HS-5 (cell line): ENCODE results near the gene RABL2A.
A peak's percentile ranks its signal among the peaks of the same experiment; 100 is the strongest.
"Not testable (repeated sequence)": the region's sequence is repeated elsewhere in the genome, so short reads cannot be mapped to it uniquely, and the experiment has no call there.

Experiments used
- DNase-seq: peaks from one replicate; pipeline ENCODE4 v3.0.0-alpha.2; 2012; ENCODE audit warnings: low read depth

The RABL2A gene

DNA sequence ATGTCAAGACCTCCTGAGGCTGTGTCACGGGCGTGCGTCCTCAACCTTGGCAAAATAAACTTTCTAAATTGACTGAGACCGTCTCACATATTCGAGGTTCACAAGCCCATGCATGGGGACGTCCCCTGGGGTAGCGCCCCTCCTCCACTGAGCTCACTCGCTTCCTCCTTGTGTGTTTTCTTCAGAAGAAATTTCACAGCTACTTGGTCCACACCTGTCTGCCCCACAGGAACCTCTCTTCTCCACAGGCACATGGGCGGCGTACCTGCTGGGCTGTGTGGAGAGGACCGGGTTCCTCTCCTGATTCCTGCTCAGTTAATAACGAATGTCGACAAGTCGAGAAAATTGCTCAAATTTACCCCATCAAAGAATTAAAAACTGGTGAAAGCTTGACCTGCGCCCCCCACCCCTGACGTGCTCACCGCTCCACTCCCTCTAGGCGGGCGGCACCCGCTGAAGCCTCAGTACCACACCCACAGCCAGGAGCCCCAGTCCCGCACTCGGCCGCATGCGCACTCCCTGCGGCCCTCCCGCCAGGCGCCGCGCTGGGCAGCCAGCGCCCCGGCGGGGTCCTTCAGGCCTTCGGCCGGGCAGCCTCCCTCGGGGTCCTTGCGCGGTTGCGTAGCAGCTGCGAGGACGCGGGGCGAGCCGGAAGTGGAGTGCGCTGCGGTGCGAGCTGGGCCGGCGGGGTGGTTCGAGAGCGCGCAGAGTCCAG is at the start of gene RABL2A:
TSS of gene RABL2A (plus strand) at position 651 of the 715 bp plus-strand sequence. CDS start 1,341 bp downstream, outside the sequence.
- peak; percentile 56 for DNase-seq

DNA sequence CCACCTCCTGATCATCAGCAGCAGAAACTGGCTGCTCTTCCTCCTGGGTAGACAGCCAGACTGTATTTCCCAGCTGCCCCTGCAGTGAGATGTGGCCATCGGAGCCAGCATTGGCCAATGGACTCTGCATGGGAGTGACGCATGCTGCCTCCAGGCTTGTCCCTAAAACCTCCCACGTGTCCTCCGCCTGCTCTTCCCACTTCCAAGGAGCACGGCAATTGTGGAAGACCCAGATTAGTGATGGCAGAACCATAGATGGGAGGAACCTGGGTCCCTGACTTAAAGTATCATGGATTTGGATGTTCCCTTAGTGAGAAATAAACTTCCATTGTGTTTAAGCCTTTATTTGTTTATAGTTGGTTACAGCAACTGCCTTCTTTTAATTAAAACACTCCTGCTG is 48.6 kb upstream of the RABL2A start:
- DNase-seq: not testable (repeated sequence)

DNA sequence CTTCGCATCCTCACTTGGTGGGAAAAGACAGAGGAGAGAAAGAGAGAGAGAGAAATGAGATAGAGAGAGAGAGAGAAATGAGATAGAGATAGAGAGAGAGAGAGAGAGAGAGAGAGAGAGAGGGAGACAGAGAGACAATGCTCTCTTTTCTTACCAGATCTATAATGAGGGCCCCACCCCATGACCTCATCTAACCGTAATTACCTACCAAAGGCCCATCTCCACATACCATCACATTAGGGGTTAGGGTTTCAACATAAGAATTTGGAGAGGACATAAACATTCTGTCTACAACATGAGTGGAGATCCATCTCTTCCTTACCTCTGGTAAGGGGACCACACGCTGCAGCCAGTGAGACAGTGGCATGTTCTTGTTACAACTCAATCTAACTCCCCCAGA is 44.6 kb upstream of the RABL2A start:
- not testable (repeated sequence) for DNase-seq

DNA sequence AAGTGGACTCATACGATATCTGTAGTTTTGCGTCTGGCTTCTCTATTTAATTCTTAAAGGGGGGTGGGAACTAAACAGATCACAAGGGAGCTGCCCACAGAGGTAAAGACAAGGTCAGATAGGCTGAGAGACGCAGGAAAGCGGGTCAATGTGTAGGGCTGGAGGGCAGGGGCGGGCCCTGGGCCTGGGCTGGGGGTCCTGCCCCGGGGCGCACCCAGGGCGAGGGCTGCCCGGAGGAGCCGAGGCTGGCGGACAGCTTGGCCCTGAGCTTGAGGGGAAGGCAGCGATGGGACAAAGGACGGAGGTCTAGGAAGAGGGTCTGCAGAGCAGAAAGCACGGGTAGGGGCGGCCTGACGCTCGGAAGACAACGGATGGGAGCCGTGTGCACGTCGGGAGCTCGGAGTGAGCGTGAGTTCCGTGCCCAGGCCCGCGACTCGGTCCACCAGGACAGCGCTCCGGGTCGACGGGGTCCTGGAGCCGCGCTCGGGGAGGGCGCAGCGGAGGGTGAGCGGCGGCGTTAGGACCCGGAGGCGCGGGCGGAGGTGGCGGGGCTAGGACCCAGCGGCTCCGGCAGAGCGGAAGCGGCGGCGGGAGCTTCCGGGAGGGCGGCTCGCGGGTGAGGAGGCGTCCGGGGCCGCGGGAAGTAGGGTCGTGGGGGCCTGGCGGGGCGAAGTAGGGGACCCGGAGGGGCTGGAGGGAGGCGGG is 43.4 kb upstream of the RABL2A start:
- not testable (repeated sequence) for DNase-seq

DNA sequence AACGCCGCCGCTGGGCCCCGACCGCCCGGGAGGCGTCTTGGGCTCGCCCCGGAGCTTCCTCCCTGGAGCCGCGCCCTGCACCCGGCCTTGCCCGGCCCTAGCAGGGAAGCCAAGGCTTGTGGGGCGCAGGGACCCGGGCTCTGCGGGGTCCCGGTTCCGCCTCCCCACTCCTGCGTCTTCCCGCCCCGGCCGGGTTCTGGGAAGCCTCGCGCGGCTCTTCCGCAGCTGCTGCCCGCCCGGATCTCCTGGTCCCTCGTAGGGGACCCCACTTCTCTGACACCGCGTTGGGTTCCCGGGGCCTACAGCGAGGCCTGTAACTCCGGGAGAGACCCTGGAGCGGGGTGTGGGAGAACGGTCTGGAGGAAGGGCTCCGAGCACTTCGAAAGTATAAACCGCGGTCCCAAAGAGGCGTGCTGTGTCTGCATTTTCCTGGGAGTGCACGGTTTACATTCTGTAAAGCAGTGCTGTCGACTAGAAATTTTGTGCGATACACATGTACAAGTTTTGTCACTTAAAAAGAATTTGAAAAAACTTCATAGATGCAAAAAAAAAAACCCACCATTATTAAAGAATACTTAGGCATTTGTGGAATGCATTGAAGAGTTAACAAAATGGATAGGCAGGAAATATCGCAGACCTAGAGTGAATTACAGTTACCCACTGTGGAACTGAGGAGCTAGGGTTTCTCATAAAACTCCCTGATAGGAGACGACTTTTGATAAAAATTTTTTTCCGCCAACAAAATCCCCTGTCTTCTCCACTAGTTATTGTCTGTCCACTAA is 42.6 kb upstream of the RABL2A start:
- not testable (repeated sequence) for DNase-seq

DNA sequence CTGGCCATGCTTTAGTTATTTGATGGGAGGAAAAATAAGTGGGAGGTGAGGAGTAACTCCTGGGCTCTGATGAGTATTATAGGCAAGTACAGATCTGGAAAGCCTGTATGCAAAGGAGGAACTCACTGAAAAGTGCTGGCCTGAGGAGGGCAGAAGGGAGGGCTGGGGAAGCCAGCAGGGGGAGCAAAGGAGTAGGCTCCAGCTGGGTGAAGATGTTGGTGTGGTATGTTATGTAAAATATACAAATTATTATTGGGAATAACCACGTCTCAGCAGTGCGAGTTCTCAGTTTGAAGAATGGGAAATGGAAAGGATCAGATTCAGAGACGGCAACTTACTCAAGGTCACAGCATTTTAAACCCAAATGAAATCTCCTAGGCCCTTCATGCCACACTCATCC is 39.9 kb upstream of the RABL2A start:
- not testable (repeated sequence) for DNase-seq

DNA sequence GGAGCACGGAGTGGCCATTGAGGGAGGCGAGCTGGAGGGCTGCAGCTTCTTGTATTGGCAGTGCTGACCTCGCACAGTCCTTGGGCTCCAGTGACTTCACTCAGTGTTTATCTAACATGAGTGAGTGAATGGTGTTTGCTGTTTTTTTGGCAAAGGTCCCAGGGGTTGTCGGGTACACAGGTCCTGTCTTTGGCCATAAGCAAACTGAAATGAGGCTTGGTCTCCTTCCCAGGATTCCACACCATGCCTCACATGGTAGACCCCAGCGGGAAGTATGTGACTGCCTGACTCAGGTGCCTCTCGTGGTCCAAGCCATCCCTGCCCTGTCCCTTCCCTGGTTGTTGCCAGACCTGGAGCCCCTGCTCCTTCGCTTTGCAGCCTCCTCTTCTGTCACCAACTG is 37.5 kb upstream of the RABL2A start:
- not testable (repeated sequence) for DNase-seq

DNA sequence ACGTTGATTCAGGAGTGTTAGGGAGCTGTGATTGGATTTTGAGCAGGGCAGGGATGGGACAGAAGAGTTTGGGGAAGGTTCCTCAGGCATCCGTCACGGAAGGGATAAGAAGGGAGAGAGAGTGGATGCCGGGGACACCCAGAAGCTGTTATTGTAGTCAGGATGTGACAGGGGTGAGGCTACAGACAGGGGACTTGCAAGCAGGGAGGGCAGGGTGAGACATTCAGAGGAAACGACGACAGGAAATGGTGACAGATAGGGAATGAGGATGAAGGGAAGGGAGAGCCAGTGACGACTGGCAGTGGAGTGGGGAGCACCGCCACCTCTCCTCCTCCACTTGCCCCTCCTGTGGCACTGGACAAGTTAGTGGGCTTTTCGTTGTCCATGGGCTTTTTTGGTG is 35.1 kb upstream of the RABL2A start:
- DNase-seq: not testable (repeated sequence)

DNA sequence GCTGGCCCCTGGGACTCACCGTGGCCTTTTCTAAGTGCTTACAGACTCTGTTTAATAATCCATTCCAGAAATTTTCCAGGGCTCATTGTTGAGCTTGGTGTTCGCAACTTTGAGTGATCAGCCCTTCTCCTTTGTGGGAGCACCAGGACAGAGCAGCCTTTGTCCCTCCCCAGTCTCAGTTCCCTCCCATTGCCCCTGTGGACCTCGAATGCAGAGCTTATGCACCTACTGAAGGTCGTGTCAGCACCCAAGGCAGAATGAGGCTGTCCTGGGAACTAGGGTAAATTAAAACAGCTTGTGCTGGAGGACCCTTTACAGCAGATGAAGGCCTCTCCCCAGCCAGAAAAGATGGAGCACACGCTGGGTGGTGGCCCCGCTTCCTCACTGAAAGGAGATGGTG is 33.8 kb upstream of the RABL2A start:
- DNase-seq: not testable (repeated sequence)

DNA sequence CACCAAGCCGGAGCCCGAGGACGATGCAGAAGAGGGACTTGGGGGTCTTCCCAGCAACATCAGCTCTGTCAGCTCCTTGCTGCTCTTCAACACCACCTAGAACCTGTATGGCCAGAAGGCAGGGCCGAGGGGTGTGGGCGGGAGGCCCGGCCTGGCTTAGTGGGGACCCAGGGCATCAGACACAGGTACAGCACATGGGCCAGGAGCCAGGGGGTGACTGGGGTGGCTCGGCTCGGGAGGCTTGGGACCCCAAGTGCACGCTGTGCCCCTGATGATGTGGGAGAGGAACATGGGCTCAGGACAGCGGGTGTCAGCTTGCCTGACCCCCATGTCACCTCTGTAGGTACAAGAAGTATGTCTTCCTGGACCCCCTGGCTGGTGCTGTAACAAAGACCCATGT is 31.3 kb upstream of the RABL2A start:
- not testable (repeated sequence) for DNase-seq

DNA sequence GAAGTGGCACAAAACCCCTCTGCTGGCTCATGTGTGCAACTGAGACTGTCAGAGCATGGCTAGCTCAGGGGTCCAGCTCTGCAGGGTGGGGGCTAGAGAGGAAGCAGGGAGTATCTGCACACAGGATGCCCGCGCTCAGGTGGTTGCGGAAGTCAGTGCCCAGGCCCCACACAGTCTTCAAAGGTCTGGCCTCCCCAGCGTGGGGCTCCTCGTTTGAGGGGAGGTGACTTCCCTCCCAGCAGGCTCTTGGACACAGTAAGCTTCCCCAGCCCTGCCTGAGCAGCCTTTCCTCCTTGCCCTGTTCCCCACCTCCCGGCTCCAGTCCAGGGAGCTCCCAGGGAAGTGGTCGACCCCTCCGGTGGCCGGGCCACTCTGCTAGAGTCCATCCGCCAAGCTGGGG is 29.9 kb upstream of the RABL2A start:
- not testable (repeated sequence) for DNase-seq

DNA sequence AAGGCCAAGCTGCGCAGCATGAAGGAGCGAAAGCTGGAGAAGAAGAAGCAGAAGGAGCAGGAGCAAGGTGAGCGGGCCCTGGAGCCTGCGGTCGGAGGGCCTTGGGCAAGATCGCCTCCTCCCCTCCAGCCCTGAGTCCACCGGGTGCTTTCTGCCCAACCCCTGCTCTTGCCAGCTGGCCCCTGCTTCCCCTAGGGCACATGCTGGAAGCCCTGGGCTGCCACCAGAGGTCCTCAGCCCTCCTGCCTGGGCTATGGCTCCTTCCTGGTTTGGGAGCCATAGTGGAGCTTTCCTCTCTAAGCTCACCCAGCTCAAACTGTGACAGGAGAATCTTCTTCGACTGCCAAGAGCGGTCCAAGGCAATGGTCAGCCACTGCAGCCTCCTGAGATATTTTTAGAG is 29.5 kb upstream of the RABL2A start:
- not testable (repeated sequence) for DNase-seq

DNA sequence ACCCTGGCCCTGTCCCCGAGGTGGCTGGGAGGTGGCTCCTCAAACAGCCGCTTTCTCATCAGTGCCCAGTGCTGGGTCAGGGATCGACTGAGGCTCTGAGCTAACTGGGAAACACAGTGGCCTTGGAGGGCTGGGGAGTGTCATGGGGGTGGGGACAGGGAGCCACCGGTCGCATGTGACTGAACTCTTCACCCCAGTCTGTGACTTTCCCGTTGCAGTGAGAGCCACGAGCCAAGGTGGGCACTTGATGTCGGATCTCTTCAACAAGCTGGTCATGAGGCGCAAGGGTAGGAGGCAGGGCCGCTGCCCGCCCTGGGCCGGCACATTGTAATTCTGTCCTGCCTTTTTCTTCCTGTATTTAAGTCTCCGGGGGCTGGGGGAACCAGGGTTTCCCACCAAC is 28.9 kb upstream of the RABL2A start:
- DNase-seq: not testable (repeated sequence)

DNA sequence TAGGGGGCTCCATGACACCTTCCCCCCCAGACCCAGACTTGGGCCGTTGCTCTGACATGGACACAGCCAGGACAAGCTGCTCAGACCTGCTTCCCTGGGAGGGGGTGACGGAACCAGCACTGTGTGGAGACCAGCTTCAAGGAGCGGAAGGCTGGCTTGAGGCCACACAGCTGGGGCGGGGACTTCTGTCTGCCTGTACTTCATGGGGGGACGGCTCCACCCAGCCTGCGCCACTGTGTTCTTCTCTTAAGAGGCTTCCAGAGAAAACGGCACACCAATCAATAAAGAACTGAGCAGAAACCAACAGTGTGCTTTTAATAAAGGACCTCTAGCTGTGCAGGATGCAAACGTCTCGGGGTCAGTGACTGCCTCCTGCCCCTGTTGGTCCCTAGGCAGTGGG is 28.3 kb upstream of the RABL2A start:
- DNase-seq: not testable (repeated sequence)

DNA sequence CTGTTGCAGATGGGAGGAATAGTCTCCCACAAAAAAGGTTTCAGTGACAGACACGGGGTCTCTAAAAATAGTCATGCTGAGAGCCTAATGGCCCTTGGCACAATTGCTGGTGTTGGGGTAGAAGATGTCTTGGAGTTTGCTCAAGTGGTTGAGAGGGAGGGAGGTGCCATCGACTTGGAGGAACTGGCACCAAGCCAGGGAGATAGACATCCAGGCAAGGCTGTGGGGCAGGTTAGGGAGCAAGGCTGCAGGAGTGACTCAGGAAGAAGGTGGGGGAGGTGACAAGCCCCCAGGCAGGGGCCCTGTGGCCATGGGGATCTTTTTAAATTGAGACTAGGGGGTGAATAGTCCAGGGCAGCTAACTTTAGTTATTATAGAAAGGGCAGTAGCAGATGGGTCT is 27.9 kb upstream of the RABL2A start:
- DNase-seq: not testable (repeated sequence)

DNA sequence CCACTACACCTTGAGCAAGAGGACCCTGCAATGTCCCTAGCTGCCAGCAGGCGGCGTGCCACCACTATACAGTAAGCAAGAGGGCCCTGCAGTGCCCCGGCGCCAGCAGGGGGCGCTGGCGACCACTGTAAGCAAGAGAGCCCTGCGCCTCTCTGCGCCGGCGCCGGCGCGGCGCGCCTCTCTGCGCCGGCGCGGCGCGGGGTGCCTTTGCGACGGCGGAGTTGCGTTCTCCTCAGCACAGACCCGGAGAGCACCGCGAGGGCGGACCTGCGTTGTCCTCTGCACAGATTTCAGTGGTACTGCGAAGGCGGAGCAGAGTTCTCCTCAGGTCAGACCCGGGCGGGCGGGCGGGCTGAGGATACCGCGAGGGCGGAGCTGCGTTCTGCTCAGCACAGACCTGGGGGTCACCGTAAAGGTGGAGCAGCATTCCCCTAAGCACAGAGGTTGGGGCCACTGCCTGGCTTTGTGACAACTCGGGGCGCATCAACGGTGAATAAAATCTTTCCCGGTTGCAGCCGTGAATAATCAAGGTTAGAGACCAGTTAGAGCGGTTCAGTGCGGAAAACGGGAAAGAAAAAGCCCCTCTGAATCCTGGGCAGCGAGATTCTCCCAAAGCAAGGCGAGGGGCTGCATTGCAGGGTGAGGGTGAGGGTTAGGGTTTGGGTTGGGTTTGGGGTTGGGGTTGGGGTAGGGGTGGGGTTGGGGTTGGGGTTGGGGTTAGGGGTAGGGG is 24.9 kb upstream of the RABL2A start:
- not testable (repeated sequence) for DNase-seq

DNA sequence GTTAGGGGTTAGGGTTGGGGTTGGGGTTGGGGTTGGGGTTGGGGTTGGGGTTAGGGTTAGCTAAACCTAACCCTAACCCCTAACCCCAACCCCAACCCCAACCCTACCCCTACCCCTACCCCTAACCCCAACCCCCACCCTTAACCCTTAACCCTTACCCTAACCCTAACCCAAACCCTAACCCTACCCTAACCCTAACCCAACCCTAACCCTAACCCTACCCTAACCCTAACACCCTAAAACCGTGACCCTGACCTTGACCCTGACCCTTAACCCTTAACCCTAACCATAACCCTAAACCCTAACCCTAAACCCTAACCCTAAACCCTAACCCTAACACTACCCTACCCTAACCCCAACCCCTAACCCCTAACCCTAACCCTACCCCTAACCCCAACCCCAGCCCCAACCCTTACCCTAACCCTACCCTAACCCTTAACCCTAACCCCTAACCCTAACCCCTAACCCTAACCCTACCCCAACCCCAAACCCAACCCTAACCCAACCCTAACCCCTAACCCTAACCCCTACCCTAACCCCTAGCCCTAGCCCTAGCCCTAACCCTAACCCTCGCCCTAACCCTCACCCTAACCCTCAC is 24.1 kb upstream of the RABL2A start:
- no peak for DNase-seq

DNA sequence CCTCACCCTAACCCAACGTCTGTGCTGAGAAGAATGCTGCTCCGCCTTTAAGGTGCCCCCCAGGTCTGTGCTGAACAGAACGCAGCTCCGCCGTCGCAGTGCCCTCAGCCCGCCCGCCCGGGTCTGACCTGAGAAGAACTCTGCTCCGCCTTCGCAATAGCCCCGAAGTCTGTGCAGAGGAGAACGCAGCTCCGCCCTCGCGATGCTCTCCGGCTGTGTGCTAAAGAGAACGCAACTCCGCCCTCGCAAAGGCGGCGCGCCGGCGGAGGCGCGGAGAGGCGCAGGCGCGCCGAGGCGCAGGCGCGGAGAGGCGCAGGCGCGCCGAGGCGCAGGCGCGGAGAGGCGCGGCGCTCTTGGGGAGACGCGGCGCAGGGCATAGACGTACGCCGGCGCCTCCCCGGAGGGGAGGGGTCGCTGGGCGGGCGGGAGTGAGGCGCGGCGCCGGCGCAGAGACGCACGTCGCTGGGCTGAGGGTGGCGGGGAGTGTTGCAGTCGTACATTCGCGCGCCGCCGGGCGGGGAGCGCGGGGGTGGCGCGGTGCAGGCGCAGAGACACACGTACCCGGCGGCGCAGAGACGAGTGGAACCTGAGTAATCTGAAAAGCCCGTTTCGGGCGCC is 23.5 kb upstream of the RABL2A start:
- DNase-seq: peak; percentile 67

DNA sequence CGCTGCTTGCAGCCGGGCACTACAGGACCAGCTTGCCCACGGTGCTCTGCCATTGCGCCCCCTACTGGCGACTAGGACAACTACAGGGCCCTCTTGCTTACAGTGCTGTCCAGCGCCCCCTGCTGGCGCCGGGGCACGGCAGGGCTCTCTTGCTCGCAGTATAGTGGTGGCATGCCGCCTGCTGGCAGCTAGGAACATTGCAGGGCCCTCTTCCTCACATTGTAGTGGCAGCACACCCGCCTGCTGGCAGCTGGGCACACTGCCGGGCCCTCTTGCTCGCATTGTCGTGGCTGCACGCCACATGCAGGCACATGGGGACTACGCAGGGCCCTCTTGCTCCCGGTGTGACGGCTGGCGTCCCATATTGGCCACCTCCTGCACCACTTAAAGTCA is 23.0 kb upstream of the RABL2A start:
- peak; percentile 74 for DNase-seq

DNA sequence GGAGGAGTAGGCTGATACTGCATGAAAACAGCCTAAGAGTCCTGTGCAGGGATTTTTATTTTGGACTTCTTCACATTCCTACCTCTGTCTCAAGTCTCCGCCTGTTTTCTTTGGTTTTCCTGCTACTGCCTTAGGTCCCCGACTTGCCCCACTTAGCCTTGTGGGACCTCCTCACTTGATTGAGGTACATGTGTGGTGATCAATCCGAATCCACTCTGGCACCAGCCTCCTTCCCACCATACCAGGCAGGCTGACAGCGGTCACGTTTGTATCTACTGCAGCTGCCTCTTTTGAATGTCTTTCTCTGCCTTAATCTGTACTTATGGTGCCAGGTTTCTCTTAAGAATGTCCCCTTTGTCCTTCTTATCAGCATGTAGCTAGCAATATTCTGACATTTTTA is 22.4 kb upstream of the RABL2A start:
- not testable (repeated sequence) for DNase-seq

DNA sequence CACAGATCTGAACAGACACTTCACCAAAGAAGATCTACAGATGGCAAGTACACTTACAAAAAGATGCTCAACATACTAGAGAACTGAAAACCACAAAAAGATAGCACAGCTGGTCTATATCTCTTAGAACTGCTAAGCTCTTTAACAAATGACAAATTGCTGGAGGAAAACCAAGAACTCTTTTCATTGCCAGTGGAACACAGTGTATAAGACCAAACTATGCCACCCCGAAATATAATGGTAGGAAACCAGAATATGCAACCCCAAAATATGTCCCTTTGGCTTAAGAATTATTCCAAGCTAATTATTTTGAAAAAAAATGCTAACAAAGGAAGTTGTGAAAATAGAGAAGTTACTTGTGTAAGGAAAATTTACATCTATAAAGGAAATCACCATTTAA is 21.0 kb upstream of the RABL2A start:
- DNase-seq: not testable (repeated sequence)
